Stimulated activated CD8-positive, alpha-beta memory T cell treated with anti-CD3 and anti-CD28 coated beads, Interleukin-12 subunit alpha, Interleukin-12 subunit beta, amount 100 ng/mL, for 24 hours (primary cell): ENCODE measurements around the gene CHERP.

ENCODE experiments used
- DNase-seq: peaks from one replicate; pipeline ENCODE4 v3.0.0-alpha.2; 2020; ENCODE audit errors: extremely low read depth

CHERP gene

DNA sequence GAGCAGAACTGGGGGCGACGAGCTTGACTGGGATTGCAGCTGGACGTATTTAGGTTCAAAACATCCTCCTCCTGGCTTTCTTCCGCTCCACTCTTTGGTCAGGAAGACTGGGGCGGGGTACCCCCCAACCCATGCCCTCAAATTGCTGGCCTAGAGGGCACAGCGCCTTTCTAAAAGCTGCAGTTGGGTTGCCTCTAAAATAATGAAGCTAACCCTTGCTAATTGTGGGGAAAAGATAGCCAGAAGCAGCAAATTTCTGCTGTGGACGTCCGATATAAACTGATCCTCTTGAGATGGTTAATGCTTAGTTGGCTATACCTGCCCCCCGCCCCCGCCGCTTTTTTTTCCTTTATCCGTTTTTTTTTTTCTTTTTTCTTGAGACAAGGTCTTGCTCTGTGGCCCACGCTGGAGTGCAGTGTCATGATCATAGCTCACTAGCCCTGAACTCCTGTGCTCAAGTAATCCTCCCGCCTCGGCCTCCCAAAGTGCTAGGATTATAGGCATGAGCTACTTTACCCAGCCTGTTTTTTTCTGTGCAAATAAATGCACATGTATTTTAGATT lies 754 bp upstream of the CHERP start:
- DNase-seq, result no peak

DNA sequence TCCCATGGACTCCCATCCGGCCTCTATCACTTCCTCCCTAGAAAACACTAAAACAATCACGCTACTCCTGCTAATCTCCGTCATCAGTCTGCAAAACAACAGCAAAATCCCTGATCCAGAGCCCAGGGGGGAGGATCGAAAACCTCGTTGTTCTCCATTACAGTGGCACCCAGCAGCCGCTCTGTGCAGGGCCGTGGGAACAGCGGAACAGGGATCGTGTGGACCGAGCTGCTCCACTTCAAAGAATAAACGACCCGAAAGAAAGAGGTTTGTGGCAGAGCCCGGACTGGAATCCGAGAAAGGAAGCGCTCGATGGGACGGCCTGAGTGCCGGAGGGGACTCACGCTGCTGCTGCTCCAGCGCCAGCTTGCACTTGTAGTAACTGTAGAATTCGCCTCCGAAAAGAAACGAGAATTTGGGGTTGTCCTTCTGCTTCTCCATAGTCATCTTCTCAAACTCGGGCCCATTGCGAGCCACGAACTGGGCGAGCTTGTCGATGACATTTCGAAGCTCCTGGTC lies 652 bp downstream of the CHERP start:
- DNase-seq, result no peak

DNA sequence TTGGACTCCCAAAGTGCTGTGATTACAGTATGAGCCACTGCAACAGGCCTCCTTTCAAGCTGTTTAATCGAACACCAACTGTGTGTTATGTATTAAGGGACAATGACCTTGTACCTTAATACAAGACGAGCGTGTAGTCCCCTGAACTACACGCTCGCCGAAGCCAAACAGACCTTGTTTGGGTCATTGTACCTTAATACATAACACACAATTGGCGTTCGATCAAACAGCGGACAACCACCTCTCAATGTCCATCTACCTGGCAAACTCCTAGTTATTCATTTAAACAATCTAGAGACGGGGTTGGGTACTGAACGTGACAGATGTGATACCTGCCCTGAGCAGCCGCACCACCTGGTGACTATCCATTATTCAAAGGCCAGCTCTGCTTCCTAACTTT lies 1.3 kb downstream of the CHERP start:
- no peak for DNase-seq

DNA sequence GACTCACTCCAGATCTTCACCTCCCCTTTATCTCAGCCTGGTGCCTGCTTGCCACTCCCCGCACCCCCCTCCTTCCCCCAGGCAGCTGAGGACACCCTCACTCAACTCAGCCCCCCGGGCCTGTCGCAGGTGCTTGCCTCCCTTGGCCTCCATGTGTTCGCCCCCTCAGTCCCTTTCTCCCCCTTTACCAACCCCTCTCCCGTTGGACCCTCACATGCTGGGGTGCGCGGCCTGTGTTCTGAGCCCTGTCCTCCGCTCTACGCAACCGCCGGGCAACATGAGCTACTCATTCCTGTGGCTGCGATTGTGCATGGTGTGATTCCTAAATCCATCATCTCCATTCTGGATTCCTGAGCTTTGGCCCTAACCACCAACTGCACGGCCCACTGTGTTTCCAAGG lies 5.1 kb downstream of the CHERP start:
- no peak for DNase-seq

DNA sequence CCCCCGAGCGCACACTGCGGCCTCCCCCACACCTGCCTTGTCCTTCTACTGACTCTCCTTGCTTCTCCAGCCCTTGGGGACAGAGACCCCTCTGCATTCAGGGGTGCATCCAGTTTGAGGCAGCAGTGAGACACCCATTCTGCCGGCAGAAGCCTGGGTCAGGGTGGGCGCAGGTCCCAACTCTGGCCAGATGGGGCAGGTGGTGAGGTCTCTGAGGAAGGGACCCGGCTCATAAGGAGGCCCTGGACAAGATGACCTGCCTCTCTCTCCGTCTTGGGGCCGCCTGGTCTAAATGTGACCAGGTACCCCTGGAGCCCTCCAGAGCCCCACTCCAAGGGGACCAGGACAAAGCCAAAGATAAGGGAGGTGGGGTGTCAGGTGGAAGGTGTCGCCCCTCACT lies 6.1 kb downstream of the CHERP start:
- no peak for DNase-seq

- DNase-seq, result no peak
Measured at GRCh38 chr19:16535381-16535780, 6.9 kb downstream of the CHERP start.

DNA sequence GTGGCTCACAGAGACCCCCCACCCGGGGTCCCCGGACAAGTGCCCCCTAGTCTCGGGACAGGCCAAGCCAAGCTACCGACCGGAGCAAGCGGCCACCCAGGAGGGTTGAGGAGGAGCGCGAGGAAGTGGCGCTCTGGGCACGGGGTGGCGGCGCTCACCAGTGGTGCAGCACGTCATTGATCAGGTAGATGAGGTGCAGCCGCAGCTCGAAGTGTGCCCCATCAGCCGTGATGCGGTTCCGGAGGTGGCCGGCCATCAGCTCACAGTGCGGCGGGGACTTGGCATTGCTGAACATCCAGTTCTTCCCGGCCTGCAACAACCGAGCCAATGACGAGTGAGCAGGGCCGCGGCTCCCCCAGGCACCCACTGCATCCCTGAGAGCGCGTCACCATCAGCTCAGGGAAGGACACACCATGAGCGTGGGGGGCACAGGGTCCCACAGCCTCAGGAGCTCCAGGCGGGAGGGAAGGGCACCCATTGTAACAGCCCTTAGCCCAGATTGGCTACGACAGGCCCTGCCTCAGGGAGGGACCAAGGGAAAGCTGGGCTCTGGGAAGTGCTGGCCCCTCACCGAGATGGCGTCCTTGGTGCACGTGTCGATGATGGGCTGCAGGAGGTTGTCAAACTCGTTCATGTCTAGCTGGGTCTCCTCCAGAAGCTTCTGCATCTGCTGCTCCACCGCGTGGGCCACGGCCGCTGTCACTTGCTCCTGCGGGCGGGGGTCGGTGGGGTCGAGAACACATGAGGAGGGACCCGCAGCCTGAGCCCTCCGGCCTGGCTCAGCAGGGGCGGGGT lies 9.6 kb downstream of the CHERP start:
- DNase-seq, result no peak

- DNase-seq, result no peak
Measured at GRCh38 chr19:16531380-16531669, 10.9 kb downstream of the CHERP start.

DNA sequence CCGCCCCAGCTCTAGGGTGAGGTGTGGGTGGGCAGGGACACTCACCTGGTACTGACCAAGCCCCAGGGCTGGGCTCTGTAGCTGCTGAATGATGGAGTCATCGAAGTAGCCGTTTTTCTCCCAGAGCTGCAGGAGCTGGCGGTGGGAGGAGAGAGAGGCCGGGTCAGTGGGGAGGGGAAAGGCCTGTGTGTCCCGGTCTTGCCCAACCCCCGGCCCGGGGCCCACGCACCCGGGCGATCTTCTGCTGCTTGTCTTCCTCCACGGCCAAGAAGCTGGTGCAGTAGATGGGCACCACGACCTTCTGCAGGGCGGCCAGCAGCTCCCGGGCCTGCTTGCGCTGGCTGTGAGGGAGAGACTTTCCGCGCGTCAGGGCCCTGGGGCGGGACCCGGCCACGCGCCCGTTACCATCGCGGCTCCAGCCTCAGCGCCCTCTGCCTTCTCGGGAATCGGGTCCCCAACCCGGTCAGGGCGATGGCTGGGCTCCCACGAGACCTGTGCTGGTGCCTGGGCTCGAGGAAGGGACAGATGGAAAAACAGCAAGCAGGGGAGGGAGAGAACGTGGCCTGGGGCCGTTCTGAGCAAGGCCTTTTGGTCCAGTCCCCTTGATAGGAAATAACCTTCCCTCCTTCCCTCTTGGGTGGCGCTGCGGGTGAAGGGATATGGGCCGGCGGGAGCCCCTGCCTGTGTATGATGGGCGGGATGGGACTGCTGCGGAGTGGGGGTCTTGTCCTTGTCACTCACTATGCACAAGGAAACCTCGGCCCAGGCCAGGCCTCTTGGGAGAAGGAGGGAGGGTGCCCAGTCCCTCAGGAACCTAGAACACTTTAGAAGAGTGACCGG lies 11.5 kb downstream of the CHERP start:
- no peak for DNase-seq

GRCh38 chr19:16529466-16530144 lies 12.6 kb downstream of the CHERP start:
- DNase-seq, result no peak

DNA sequence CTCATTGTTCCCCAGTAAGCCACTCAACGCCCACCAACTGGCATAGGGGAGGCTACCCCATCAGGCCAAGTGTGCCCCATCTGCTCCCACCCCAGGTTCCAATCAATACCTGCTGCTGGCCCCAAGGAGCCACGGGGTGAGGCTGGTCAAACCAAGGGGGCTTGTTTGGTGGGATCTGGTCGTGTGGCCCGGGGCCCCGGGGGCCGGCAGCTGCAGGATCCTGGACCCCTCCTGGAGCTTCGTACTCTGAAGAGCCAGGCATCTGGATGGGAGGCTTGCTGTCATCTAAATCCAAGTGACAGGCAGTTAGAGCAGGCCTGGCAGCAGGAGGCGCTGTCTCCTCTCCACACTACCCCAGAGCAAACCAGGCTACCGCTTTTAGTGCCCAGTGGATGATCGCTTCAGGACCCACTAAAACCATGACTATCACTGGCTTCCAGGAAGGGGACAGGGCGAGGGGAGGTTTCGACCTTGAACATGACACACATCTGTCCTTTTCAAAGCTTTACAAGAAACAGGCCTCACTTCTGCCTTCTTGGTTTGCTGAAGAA lies 14.2 kb downstream of the CHERP start:
- no peak for DNase-seq

DNA sequence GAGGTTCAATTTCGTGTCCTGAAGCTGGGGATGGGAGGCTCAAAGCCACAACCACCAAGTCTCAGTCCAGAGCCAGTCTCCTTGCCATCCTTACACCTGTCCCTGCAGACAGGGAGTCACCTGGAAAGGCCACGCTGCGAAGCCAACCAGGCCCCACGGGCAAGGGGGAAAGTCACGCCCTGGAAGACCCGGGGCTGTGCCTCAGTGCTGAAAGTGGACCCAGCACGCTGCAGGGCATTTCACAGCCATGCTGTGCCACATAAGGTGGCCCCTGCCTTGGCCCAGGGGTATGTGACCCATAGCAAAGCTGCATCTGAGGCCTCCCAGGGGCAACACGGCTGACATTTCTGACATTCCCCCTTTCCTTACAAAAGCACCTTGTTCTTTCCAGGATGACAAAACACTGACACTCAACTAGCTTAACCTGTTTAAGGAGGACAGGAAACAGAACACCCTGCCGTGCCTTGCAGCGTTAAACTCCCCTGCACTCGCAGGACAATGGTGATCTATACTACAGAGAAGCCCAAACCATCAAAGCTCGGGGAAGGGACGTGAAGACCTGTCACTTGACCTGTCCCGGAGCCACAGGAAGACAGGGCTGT lies 14.8 kb downstream of the CHERP start:
- no peak for DNase-seq

DNA sequence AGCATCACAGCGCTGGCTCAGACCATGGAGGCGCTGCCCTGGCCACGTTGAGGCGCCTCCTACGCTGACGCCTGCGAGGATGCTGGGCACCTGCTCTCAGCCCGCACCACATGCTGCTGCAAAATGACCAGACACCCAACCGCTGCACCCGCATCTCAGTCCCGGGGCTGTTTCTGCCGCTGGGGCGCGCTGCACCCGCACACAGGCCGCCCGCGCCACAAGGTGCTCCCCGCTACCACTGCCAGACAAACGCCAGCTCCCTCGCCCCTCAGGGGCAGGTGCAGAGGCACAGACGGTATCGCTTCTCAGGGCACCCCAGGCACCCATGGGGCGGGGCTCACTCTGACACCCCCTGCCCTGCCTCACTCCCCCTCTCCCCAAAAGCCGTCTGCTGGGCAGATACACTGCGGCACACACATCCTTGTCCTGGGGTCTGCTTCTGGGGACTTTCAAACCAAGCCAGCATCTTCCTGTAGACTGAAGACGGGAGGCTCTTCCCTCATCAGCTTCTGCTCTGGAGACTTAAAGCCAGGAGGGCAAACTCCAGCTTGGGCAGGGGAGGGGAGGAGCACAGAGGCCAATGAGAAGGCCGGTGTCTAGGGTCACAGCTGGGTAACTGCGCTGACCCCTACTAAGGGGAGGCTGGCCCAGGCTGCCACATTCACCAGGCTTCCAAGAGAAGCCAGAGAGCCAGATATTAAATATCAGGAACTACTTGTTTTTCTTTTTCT lies 16.3 kb downstream of the CHERP start:
- DNase-seq, result no peak

- no peak for DNase-seq
Measured at GRCh38 chr19:16524991-16525734, 17.1 kb downstream of the CHERP start.

DNA sequence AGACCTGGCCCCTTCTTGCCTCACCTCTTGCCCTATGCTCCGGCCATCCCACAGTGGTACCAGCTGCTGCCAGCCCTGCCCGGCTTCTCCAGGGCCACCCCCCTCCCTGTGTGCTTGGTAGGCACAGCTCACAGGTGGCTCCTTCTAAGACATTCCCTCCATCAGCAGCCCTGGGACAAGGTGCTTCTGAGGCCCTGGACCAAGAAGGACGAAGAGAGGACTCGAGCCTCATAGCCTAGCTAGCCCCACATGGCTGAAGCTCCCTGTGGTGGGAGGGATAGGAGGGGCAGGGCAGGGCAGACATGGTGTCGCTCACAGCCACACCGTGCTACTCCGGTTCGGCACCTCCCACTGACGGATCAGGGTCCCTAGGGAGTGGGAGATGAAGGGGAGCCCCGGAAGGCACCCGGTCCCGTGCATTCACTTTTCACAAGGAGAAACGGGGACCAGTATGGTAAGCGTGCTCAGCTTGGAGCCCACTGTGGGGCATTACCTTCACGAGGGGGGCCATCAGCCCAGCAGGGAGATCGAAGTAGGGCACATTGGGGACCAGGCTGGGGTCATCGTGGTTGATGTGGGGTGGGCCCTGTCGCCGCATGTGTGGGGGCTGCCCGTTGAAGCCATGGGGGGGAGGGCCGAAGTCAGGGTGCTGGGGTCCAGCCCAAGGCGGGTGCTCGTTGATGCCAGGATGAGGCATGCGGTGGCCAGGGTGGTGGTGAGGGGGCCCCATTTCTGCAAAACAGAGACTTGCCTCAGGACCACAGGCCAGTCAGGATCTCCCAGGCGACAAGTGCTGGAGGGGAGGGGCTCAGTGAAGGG lies 19.5 kb downstream of the CHERP start:
- DNase-seq, result no peak

DNA sequence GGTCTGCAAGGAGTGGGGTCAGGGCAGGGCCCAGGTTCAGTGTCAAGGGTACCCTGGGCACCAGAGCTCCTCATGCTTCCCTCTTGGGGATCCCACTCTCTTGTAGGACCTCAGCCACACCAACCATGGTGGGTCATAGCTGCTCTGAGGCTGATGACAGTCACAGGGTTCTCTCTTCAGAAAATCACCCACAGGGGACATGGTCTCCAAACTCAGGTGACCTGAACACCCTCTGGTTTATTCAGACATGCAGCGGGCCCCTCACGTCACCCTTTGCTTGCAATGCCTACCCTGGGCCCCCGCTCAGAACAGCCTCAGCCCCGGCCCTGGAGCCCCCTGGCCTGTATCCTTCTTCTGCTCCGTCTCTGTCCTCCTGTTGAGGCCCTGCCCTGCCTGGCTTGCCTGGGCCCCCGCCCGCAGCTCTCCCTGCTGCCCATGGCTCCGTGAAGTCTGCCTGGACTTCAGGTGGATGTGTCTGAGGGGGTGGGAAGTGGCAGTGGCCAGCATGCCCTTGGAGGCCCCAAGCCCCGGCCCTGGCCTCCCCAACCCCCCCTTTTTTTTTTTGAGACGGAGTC lies 20.4 kb downstream of the CHERP start:
- no peak for DNase-seq

DNA sequence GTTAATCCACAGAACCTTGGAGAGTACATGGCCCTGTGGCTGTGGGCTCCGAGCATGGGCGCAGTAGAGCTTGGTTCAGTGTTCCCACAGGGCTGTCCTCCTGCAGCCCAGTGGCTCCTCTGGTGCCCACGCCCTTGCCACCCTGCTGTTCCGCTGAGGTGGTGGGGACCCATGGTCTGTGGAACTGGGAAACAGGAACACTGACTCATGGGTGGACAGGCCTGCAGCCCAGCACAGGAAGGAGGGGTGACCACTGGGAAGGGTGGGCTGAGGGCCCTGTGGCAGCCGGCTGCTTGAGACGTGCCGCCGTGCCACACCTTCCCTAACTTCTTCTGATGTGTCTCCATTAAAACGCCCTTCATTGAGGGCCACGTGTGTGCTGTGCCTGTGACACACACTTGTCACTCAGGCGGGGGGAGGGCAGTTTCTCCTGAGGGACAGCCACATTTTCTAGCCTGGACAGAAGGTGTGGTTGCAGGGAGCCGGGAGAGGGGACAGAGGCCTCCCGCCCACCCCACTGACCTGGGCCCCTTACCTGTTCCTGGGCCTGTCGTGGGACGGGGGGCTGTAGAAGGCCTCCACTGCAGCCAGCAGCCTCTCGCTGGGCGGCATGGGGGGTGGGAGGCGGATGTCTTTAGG lies 21.1 kb downstream of the CHERP start:
- no peak for DNase-seq
